ENCODE data around the gene PDIA5. TPM values are rescaled to one million over a fixed set of nuclear protein-coding genes. Genes with fewer than 3 reads are reported as not detected.

The PDIA5 gene
- total RNA-seq, 2 donors from 2014 or later = 9.0 to 15.5 TPM

DNA sequence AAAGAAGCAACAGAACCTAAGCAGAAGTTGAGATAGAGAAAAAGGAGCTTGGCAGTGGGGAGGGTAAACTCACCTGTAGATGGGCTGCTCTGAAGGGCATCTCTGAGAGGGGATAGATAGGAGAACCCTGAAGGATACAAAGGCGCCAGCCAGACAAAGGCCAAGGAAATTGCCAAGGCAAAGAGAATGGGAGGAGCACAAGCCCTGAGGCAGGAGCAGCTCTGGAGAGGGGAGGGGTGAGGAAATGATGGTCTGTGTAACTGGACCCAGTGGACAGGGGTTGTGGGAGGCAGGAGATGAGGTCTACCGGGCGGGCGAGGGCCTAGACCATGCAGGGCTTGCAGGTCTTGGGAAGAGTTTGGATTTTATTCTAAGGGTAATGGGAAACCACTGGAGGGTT is 2.3 kb upstream of the PDIA5 start:
- ATAC-seq (no peak), DNase-seq (no peak)
- intact Hi-C loops (cut with DNase I) = no loop called here

DNA sequence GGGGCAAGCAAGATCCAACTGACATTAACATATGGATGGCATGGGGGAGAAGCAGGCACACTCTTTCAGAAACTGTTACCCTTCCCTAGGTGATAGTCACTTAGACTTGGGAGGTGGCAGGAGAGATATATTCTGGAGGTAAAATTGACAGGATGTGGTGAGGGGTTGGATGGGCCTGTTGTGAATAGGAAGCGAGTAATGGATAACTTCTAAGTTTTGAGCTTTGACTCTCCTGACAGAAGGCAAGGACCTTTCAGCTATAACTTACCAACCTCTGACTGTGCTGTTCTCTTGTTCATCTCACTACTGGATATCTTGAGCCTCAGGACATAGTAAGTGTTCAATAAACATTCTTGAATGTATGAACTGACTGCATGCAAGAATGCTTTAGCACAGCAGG is 1.9 kb upstream of the PDIA5 start:
- DNase-seq (no peak), ATAC-seq (no peak)
- intact Hi-C loops (cut with DNase I) = no loop called here

DNA sequence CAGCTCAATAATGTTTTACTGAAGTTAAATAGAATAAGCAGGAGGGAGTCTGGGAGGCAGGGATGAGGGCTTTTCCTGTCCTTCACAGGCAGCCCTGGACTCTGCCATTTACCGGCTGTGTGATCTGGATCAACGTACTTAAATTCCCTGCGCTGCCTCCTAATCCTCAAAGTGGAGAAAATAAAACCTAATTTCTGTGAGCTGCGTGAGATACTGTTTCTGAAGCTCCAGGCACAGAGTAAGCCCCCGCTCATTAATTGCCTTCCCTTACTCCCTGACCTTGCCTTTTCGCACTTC is 278 bp upstream of the PDIA5 start:
- ATAC-seq (no peak), DNase-seq (no peak)
- intact Hi-C loops (cut with DNase I) = no loop called here

DNA sequence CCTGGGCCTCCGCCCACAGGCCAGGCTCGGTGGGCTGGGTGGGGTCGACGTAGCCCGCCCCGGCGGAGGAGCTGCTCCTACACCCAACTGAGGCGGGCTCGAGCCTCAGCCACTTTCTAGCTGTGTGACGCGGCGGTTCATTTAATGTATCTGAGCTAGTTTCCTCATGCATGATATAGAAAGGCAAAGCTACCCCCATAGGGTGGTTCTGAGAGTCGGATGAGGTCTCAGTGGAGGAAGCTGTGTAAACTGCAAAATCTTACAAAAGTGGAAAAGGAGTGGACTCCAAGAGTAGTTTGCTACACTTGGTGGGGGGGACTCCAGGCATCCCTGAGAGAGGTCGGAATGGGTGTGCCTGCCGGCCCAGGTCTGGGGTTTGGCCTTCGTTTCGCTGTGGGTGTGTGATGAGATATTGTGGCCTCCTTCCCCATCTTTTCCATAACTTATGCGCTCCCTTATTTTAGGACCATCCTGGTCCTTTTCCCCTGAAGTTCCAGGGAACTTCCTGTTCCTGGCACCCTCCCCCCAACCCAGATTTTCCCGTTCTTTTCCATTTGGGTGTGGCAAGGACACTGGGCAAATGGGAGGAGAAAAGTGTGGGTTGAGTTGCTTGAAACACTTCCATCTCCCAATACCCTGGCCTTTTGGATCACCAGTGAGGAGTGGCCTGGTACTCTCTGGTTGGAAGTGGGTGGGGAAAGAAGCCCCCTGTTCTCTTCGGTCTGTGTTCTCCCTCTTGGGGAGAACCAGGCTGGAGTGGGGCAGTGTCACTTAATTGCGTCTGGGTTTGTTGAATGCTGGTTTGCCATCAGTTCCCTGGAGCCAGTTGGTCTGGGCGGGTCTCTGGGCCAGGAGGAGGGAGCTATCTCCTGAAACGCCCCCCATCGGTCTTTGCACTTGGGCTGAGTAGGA is 1.1 kb downstream of the PDIA5 start:
- ATAC-seq (peak; percentile 21 to 49), DNase-seq (no peak)
- intact Hi-C loops (cut with DNase I) = no loop called here

DNA sequence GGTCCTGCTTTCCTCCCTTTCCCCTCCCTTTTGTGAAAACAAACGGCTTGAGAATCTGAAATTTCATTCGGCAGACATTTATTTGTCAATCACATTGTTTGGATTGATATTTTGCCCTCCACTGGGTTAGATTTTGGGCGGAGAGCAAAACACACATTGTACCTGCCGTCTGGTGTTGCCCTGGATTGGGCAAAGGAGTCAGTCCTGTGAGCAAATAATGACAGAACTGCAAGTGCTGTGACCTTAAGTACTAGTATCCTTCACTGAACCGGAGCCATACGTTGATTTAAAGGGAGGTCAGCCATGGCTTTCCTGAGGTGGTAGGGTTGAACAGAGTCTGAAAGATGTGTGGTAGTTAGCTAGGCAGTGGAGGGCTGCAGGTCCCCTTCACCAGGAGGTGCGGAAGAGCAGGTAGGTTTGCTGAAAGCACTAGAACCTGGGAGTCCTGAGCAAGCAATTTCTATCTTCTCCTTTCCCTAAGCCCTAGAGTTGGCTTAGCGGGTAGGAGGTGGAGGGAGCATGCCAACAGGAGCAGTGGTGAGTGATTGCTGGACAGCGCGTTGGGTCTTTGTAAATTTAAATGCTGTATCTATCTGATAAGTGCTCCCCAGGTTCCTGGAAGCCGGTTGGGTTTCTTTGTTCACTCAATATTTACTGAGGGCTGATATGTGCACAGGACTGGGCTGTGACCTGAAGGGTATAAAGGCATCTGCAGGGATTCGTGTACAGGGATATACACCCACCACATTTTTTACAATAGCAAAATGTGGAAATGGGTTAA is 2.0 kb downstream of the PDIA5 start:
- DNase-seq = no peak
- intact Hi-C loops (cut with DNase I) = no loop called here
- ATAC-seq = no peak

DNA sequence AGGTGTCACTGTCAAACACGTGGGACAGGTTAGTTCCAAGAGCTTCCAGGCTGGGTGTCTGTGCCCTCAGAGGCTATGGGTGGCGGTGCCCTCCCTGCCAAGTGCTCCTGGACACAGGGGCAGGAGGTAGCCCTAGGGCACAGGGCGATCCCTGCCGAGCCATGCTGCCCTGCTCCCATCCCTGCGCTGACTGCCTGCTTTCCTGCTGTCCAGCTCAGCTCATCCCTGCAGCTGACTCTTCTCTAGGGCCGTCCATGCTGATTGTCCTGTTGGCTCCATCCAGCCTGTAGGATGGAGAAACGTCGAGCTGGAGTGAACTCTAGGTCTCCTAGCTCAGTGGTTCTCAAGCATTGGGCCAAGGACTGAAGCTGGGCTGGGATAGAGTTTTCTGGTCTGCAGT is 3.7 kb downstream of the PDIA5 start:
- intact Hi-C loops (cut with DNase I) = no loop called here
- DNase-seq = no peak
- no peak for ATAC-seq

DNA sequence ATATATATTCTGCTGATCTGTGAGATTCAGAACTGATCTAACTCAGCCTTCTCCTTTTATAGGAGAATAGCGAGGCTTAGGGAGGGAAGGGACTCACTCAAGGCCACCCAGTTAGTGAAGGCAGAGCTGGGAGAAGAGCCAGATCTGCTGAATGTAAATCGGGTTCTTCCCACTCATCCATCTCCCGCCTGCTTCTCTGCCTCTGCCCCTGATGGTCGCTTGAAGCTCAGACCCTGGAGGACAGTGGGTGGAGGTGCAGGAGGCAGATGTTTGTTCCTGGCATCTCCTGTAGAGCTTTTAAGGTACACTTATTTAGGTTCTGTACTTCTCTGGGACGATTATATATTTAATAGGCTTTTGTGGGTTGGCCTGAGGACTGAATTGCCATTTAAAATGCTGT is 4.3 kb downstream of the PDIA5 start:
- ATAC-seq (no peak), DNase-seq (no peak)
- intact Hi-C loops (cut with DNase I) = no loop called here

DNA sequence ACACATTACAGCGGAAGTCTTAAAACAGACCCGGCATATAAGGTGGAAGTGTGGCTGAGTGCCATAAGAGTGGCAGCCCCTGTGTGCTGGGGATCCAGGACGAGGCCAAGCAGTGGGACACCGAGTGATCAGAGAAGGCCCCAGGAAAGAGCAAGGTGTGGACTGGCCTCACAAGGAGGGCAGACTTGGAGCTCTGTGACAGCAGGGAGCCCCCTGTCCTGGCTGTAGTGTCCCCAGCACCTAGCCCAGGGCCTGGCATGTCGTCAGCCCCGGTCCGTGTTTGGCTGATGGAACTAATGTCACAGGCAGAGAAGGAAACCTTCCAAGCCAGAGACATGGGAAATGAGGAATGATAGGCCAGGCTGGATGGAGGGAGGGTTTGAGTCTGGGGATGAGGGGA is 4.8 kb downstream of the PDIA5 start:
- intact Hi-C loops (cut with DNase I) = no loop called here

DNA sequence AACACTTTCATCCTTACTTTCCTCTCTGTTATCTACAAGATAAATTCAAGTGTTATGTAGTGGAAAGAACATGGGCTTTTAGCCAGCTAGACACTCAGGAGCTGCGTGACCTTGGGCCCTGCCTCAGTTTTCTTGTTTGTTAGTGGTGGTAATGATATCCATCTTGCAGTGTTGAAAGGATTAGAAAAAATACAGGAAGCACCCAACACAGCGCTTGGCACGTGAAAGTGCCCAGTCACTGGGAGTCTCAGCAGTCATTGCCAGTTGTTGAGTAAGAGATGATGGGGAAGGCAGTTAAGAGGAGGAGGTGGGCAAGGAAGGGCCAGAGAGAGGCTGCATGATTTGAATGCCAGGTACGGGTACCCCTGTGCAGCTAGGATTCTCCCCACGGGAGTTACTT is 5.3 kb downstream of the PDIA5 start:
- ATAC-seq (peak; percentile 19 to 21), DNase-seq (no peak)
- intact Hi-C loops (cut with DNase I) = no loop called here

More for the DNA sequence above, 4.8 kb downstream of the PDIA5 start:
- ATAC-seq = no peak
- DNase-seq = no peak

DNA sequence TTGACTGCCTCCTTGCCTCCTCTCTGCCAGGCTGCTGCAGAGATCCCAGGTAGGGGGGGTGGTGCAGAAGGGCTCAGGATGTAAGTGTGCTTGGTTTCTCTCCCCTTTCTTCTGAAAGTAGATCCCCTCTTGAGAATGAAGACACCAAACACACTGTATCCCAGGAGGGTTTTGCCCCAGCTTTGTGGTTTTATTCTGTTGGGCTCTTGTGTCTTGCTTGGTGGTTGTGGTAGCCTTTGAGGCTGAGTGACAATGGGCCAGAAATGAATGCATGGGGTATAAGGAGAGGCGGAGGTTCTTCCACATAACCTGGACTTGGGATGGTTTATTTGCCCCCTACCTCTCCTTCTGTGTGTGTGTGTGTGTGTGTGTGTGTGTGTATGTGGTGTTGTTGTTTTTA is 5.7 kb downstream of the PDIA5 start:
- intact Hi-C loops (cut with DNase I) = no loop called here
- no peak for ATAC-seq
- no peak for DNase-seq

DNA sequence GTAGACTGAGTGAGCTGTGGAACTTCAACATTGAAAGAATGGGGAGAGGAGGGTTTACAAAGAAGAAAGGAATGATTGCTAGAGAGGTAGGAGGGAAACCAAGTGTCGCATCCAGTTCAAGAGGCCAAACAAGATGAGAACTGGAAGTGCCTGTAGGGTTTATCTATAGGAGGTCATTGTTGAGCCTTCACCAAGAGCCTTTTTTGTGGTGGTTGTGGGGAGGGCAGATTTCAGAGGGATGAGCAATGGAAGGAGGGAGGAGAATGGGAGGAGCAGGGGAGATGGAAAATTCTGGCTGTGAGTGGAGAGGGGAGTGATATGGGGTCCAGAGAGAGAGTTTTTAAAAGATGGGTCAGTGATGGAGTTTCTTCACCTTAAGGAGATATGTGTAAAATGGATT is 8.5 kb downstream of the PDIA5 start:
- intact Hi-C loops (cut with DNase I) = no loop called here
- ATAC-seq (no peak), DNase-seq (no peak)

DNA sequence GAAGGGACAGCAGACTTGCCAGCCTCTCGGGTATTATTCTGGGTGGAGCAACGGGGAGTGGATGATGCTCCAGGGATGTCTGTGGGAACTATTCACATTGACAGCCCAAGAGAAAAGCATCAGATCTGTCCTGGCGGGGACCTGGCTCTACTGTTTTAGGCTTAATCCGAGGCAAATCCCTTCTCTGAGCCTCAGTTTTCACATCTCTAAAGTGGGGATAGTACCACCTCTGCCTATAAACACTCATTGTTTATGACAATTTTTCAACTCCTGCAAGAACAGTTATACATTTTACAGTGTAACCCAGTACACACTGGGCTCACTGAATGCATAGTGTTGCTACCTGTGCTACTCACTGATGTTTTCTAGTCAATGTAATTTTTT is 9.3 kb downstream of the PDIA5 start:
- ATAC-seq = no peak
- DNase-seq = no peak
- intact Hi-C loops (cut with DNase I) = no loop called here

DNA sequence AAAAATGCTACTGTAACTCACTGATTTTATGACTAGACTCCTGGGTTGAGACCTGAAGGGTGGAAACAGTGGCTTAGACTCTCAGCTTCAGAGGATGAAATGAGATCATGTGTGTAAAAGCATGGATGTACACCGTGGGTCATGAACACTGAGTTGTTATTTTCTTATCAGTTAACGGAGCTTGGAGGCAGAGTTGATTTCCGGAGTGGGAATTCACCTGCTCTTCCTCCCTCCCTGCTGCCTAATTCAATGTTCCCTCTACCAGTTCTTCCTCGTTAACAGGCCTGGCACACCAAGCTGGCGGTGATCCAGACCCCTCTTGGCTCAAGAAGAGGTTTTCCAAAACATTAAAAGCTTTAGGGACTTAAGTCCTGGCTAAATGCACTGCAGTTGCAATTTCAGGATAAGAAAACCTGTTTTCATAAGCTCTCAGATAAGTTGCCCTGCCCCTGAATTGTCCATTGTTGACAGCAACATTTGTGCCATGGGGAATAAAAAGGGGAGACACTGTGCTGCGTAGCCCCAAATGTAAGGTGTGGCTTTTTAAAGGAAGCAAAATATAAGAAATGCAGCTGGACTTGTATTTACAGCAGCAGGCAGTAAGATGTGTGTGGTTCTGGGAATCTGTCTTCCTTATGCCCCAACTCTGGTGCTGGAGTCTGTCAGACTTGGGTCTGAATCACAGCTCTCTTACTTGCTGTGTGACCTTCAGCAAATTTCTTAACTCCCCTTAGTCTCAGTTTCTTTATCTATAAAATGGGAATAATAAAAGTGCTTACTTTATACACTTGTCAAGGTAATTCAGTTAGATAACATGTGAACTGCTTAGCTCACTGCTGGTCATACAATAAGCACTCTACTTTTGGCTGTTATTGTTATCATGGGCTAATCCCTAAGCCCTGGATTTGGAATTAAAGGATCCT is 9.9 kb downstream of the PDIA5 start:
- ATAC-seq = peak; percentile 38 to 49
- DNase-seq = peak; percentile 79
- intact Hi-C loops (cut with DNase I) = no loop called here

DNA sequence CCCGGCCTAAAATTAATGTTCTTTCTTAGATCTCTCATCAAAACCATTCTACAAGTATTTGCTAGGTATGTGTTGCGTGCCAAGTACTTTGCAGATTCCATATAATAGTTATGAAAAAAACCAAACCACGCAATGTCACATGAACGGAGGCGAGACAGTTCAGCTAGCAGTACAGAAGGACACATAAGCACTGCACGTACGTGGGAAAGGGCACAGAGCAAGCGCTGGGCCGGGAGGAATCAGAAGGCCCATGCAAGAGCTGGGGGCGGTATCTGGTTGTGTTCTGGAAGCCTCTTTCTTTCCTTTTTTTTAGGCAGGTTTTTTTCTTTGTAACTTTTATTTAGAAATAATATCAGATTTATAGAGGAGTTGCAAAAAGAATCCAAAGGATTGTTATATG is 11.3 kb downstream of the PDIA5 start:
- intact Hi-C loops (cut with DNase I) = no loop called here

DNA sequence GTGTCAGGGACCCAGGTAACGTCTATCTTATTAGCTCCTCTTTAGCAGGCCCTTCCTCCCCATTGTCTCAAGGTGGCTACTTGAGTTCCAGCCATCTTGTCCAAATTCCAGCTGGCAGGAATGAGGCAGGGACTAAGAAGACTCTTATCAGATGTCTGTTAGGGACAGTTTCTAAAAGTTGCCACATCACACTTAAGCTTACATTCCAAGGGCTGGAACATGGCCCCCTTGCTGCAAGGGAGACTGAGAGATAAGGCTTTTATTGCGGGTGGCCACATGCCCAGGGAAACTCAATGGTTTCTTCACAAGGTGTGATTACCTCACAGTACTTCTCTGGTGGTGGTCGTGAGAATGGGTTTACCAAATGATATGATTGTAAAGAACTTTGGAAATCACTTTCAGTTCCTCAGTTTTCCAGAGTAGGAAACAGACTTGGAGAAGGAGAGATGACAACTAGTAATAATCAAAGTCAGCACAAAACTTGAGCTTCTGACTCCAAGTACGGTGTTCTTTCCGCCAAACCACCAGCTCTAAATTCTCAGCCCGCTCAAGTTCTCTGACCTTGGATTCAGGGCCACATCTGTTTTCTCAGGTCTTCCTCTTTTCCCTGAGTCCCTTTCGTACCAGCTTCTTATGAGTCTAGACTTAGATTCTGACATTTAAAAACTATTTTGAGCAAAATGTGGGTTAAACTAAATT is 14.2 kb downstream of the PDIA5 start:
- ATAC-seq = no peak
- no peak for DNase-seq
- intact Hi-C loops (cut with DNase I) = no loop called here

More for the DNA sequence above, 11.3 kb downstream of the PDIA5 start:
- DNase-seq (no peak), ATAC-seq (no peak)

DNA sequence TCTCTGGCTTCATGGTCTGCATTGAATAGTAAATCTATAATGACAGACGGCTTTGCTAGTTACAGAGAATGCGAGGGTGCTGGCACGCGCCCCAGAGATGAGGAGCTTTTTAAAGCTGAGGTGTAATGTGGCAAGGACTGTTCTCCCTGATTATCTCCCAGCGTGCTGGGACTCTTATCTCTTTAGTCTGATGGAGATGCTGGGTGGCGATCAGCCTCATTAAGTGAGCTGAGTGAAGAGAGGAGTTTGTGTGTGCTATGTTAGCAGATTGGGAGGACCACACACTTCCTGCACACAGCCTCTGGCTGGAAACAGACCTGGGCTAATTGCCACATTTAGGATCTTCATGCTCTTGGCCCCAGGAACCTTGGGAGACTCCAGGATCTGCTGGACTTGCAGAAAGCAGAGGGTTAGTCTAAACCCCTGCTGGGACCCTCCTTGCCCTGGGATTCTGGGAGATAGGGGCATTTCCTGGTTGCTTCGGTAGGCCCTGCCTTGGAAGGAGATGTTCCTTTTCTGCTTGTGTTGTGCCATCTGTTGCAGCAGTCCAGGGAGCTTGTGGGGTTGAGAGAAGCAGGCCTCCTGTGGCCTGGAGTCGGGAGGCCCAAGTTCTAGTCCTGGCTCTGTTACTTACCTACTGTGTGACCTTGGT is 15.0 kb downstream of the PDIA5 start:
- ATAC-seq (peak; percentile 34 to 45), DNase-seq (no peak)
- intact Hi-C loops (cut with DNase I) = no loop called here

DNA sequence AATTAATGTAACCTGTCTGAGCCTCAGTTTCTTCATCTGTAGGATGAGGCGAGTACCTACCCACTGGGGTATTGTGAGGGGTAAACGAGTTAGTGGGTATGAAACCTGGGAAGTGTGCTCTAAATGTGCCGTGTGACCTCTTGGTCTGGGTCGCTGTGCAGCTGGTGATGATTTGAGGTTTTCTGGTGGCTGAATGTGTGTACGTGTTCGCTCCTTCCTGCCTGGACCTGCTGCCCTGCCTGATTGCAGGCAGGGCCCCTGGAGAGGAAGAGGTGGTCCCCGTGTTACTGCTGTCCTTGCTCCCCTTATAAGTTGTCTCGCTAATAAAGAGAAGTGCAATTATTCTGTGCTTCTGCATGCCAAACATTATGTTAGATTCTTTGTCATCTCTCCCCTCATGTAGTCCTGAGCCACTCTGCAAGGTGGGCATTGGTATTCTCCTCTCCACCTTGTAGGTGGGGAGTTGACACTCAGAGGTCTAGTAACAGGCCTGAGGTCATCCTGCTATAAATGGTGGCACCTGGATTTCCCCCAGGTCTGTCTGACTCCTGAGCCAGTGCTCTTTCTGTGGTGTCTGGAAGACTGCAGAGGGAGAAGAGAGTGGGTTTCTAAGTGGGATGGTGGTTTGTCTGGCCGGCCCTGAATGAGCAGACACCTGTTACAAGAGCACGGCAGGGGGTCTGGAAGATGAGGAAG is 15.7 kb downstream of the PDIA5 start:
- intact Hi-C loops (cut with DNase I) = no loop called here
- no peak for ATAC-seq
- DNase-seq = no peak

Measured in left cardiac atrium (tissue), 4 donors.